GM04504 (cell line): ENCODE results near the gene STK24.

ENCODE experiments used
- DNase-seq: peaks from one replicate; pipeline ENCODE4 v3.0.0-alpha.2; 2012; ENCODE audit warnings: low read depth

STK24 gene

GRCh38 chr13:98473135-98473787 is 103.6 kb downstream of the STK24 start:
- DNase-seq = no peak

GRCh38 chr13:98471934-98472333 is 105.0 kb downstream of the STK24 start:
- no peak for DNase-seq

GRCh38 chr13:98470920-98471319 is 106.0 kb downstream of the STK24 start:
- no peak for DNase-seq

- no peak for DNase-seq
These were observed 108.0 kb downstream of the STK24 start for GRCh38 chr13:98468929-98469328.

- no peak for DNase-seq
These were observed 108.5 kb downstream of the STK24 start for GRCh38 chr13:98468361-98468760.

- DNase-seq = no peak
These were observed 109.5 kb downstream of the STK24 start for GRCh38 chr13:98467263-98467985.

GRCh38 chr13:98466634-98467236 is 110.2 kb downstream of the STK24 start:
- no peak for DNase-seq

GRCh38 chr13:98462946-98463345 is 114.0 kb downstream of the STK24 start:
- DNase-seq = no peak

GRCh38 chr13:98462241-98462882 is 114.5 kb downstream of the STK24 start:
- no peak for DNase-seq

- DNase-seq = no peak
These were observed 115.2 kb downstream of the STK24 start for GRCh38 chr13:98461486-98462240.

GRCh38 chr13:98460516-98460915 is 116.4 kb downstream of the STK24 start:
- no peak for DNase-seq

- no peak for DNase-seq
These were observed 117.1 kb downstream of the STK24 start for GRCh38 chr13:98459721-98460370.

GRCh38 chr13:98459171-98459681 is 117.7 kb downstream of the STK24 start:
- no peak for DNase-seq

GRCh38 chr13:98458431-98458830 is 118.5 kb downstream of the STK24 start:
- DNase-seq = no peak

- DNase-seq = no peak
These were observed 119.9 kb downstream of the STK24 start for GRCh38 chr13:98457053-98457452.

GRCh38 chr13:98456413-98456845 is 120.5 kb downstream of the STK24 start:
- DNase-seq = no peak

- DNase-seq = peak; percentile 91
These were observed 122.5 kb downstream of the STK24 start for GRCh38 chr13:98454389-98454881.

- no peak for DNase-seq
These were observed 123.8 kb downstream of the STK24 start for GRCh38 chr13:98452851-98453843.

GRCh38 chr13:98451676-98452470 is 125.0 kb downstream of the STK24 start:
- DNase-seq = no peak
